BLaER1 treated with 17β-estradiol and CSF1 and Interleukin-3, amounts not matched to agents 10 nM and 100 nM (cell line): ENCODE results near the gene FNDC3B.

ENCODE experiments used
- H3K27ac ChIP-seq, 11 experiments: shearing (Covaris generic); formaldehyde crosslinking; 2 replicates each; pipeline ENCODE4 v1.8.1; 2022
- H3K27me3 ChIP-seq, 11 experiments: shearing (Covaris generic); formaldehyde crosslinking; 2 replicates each; pipeline ENCODE4 v1.8.1; 2022
- H3K36me3 ChIP-seq, 11 experiments: shearing (Covaris generic); formaldehyde crosslinking; 2 replicates each; pipeline ENCODE4 v1.8.1; 2022
- H3K4me1 ChIP-seq, 10 experiments: shearing (Covaris generic); formaldehyde crosslinking; 2 replicates each; pipeline ENCODE4 v1.8.1; 2022
- H3K4me2 ChIP-seq, 11 experiments: shearing (Covaris generic); formaldehyde crosslinking; 2 replicates each; pipeline ENCODE4 v1.8.1; 2022
- H3K4me3 ChIP-seq, 10 experiments: shearing (Covaris generic); formaldehyde crosslinking; 2 replicates each; pipeline ENCODE4 v1.8.1; 2022
- H3K9ac ChIP-seq, 11 experiments: shearing (Covaris generic); formaldehyde crosslinking; 2 replicates each; pipeline ENCODE4 v1.8.1; 2022
- H3K9me3 ChIP-seq, 11 experiments: shearing (Covaris generic); formaldehyde crosslinking; replicated peaks in 1 of 11; 2 replicates each; pipeline ENCODE4 v1.8.1; 2022
- H4K20me1 ChIP-seq, 11 experiments: shearing (Covaris generic); formaldehyde crosslinking; 2 replicates each; pipeline ENCODE4 v1.8.1; 2022
- Cebpa-rat ChIP-seq, 11 experiments: shearing (Covaris generic); IDR thresholded peaks; 2 replicates each; pipeline ENCODE4 v1.8.1; 2022

Gene FNDC3B

GRCh38 chr3:172305552-172305951 lies 266.2 kb downstream of the FNDC3B start:
- H4K20me1 ChIP-seq, result 0 out of 22 replicates have a peak, but pooled peaks cover 0 to 8% (median 0%) of the 10 kb centered on the region in 11 experiments
- no peak overlapping the region for H3K9ac ChIP-seq
- H3K36me3 ChIP-seq, result peaks cover 43 to 98% (median 68%) of the 10 kb centered on the region in 11 experiments
- H3K9me3 ChIP-seq, result no peaks in the 10 kb centered on the region
- peaks cover 0 to 18% (median 0%) of the 10 kb centered on the region in 10 experiments; a peak in 6 of 20 replicates for H3K4me1 ChIP-seq
- H3K27ac ChIP-seq, result no peak overlapping the region
- no peaks in the 10 kb centered on the region for H3K27me3 ChIP-seq
- H3K4me2 ChIP-seq, result no peak overlapping the region
- no peak for TF ChIP-seq Cebpa-rat (IDR thresholded peaks at IDR 0.05)
- H3K4me3 ChIP-seq, result no peak overlapping the region

GRCh38 chr3:172305974-172306373 lies 266.6 kb downstream of the FNDC3B start:
- no peak overlapping the region for H3K27ac ChIP-seq
- no peak overlapping the region for H3K4me2 ChIP-seq
- 0 out of 22 replicates have a peak, but pooled peaks cover 0 to 8% (median 0%) of the 10 kb centered on the region in 11 experiments for H4K20me1 ChIP-seq
- H3K36me3 ChIP-seq, result peaks cover 44 to 98% (median 68%) of the 10 kb centered on the region in 11 experiments
- H3K4me1 ChIP-seq, result peaks cover 0 to 20% (median 0%) of the 10 kb centered on the region in 10 experiments; a peak in 6 of 20 replicates
- H3K4me3 ChIP-seq, result no peak overlapping the region
- no peaks in the 10 kb centered on the region for H3K9me3 ChIP-seq
- no peak for TF ChIP-seq Cebpa-rat (IDR thresholded peaks at IDR 0.05)
- no peak overlapping the region for H3K9ac ChIP-seq
- H3K27me3 ChIP-seq, result no peaks in the 10 kb centered on the region

GRCh38 chr3:172307141-172307560 lies 267.8 kb downstream of the FNDC3B start:
- Histone ChIP-seq H3K27ac (no peak overlapping the region), H3K9ac (no peak overlapping the region), H3K27me3 (no peaks in the 10 kb centered on the region), H3K4me1 (peaks cover 0 to 22% (median 0%) of the 10 kb centered on the region in 10 experiments; a peak in 6 of 20 replicates), H3K9me3 (no peaks in the 10 kb centered on the region), H4K20me1 (0 out of 22 replicates have a peak, but pooled peaks cover 0 to 8% (median 0%) of the 10 kb centered on the region in 11 experiments), H3K4me2 (no peak overlapping the region), H3K4me3 (no peak overlapping the region), H3K36me3 (peaks cover 46 to 98% (median 69%) of the 10 kb centered on the region in 11 experiments)
- TF ChIP-seq Cebpa-rat (IDR thresholded peaks at IDR 0.05), result no peak

GRCh38 chr3:172309059-172309458 lies 269.7 kb downstream of the FNDC3B start:
- Histone ChIP-seq H3K4me3 (no peak overlapping the region), H3K4me1 (peaks cover 0 to 32% (median 0%) of the 10 kb centered on the region in 10 experiments; a peak in 6 of 20 replicates), H3K27ac (peak overlapping the region in 1 of 11 experiments; percentile 36; a peak in 1 of 22 replicates), H3K9me3 (no peaks in the 10 kb centered on the region), H3K27me3 (no peaks in the 10 kb centered on the region), H3K9ac (no peak overlapping the region; a peak in 1 of 22 replicates), H4K20me1 (0 out of 22 replicates have a peak, but pooled peaks cover 0 to 8% (median 0%) of the 10 kb centered on the region in 11 experiments), H3K36me3 (peaks cover 65 to 99% (median 83%) of the 10 kb centered on the region in 11 experiments), H3K4me2 (peak overlapping the region in 2 of 11 experiments; percentile 51 to 69; a peak in 1 of 22 replicates)
- no peak for TF ChIP-seq Cebpa-rat (IDR thresholded peaks at IDR 0.05)

- H3K36me3 ChIP-seq, result peaks cover 69 to 100% (median 82%) of the 10 kb centered on the region in 11 experiments
- peaks cover 0 to 36% (median 0%) of the 10 kb centered on the region in 10 experiments; a peak in 6 of 20 replicates for H3K4me1 ChIP-seq
- peak overlapping the region in 1 of 11 experiments; percentile 16; a peak in 1 of 22 replicates for H3K9ac ChIP-seq
- no peak for TF ChIP-seq Cebpa-rat (IDR thresholded peaks at IDR 0.05)
- 0 out of 22 replicates have a peak, but pooled peaks cover 0 to 8% (median 0%) of the 10 kb centered on the region in 11 experiments for H4K20me1 ChIP-seq
- H3K9me3 ChIP-seq, result no peaks in the 10 kb centered on the region
- no peak overlapping the region for H3K4me3 ChIP-seq
- H3K27me3 ChIP-seq, result no peaks in the 10 kb centered on the region
- peak overlapping the region in 3 of 11 experiments; percentile 3 to 69 (median 51); a peak in 4 of 22 replicates for H3K4me2 ChIP-seq
- peak overlapping the region in 3 of 11 experiments; percentile 13 to 36 (median 35); a peak in 3 of 22 replicates for H3K27ac ChIP-seq
Observed at GRCh38 chr3:172309741-172310427, 270.5 kb downstream of the FNDC3B start.

GRCh38 chr3:172310428-172310760 lies 271.0 kb downstream of the FNDC3B start:
- TF ChIP-seq Cebpa-rat (IDR thresholded peaks at IDR 0.05), result no peak
- Histone ChIP-seq H3K4me2 (peak overlapping the region in 2 of 11 experiments; percentile 51 to 69; a peak in 3 of 22 replicates), H3K4me1 (peaks cover 0 to 41% (median 0%) of the 10 kb centered on the region in 10 experiments; a peak in 6 of 20 replicates), H3K9ac (no peak overlapping the region; a peak in 1 of 22 replicates), H4K20me1 (0 out of 22 replicates have a peak, but pooled peaks cover 0 to 8% (median 0%) of the 10 kb centered on the region in 11 experiments), H3K9me3 (no peaks in the 10 kb centered on the region), H3K27me3 (no peaks in the 10 kb centered on the region), H3K27ac (peak overlapping the region in 1 of 11 experiments; percentile 30; a peak in 1 of 22 replicates), H3K36me3 (peaks cover 69 to 99% (median 86%) of the 10 kb centered on the region in 11 experiments), H3K4me3 (no peak overlapping the region)

GRCh38 chr3:172311217-172311616 lies 271.8 kb downstream of the FNDC3B start:
- Histone ChIP-seq H3K27ac (no peak overlapping the region), H3K27me3 (no peaks in the 10 kb centered on the region), H3K4me2 (no peak overlapping the region), H3K4me3 (no peak overlapping the region), H3K36me3 (peaks cover 72 to 98% (median 89%) of the 10 kb centered on the region in 11 experiments), H3K9ac (no peak overlapping the region), H4K20me1 (0 out of 22 replicates have a peak, but pooled peaks cover 0 to 8% (median 0%) of the 10 kb centered on the region in 11 experiments), H3K9me3 (no peaks in the 10 kb centered on the region), H3K4me1 (peaks cover 0 to 49% (median 0%) of the 10 kb centered on the region in 10 experiments; a peak in 7 of 20 replicates)
- TF ChIP-seq Cebpa-rat (IDR thresholded peaks at IDR 0.05), result no peak

- no peak overlapping the region for H3K4me3 ChIP-seq
- no peaks in the 10 kb centered on the region for H3K9me3 ChIP-seq
- no peak for TF ChIP-seq Cebpa-rat (IDR thresholded peaks at IDR 0.05)
- H3K27ac ChIP-seq, result no peak overlapping the region
- H3K4me1 ChIP-seq, result peaks cover 0 to 57% (median 0%) of the 10 kb centered on the region in 10 experiments; a peak in 7 of 20 replicates
- H3K9ac ChIP-seq, result no peak overlapping the region
- H3K27me3 ChIP-seq, result no peaks in the 10 kb centered on the region
- no peak overlapping the region for H3K4me2 ChIP-seq
- H3K36me3 ChIP-seq, result peaks cover 65 to 98% (median 85%) of the 10 kb centered on the region in 11 experiments
- 0 out of 22 replicates have a peak, but pooled peaks cover 0 to 8% (median 0%) of the 10 kb centered on the region in 11 experiments for H4K20me1 ChIP-seq
Observed at GRCh38 chr3:172312001-172312400, 272.6 kb downstream of the FNDC3B start.

GRCh38 chr3:172312711-172313110 lies 273.3 kb downstream of the FNDC3B start:
- peaks cover 0 to 64% (median 5%) of the 10 kb centered on the region in 10 experiments; a peak in 16 of 20 replicates for H3K4me1 ChIP-seq
- no peaks in the 10 kb centered on the region for H3K9me3 ChIP-seq
- H3K27me3 ChIP-seq, result no peaks in the 10 kb centered on the region
- no peak overlapping the region for H3K9ac ChIP-seq
- no peak overlapping the region for H3K27ac ChIP-seq
- 0 out of 22 replicates have a peak, but pooled peaks cover 0 to 8% (median 0%) of the 10 kb centered on the region in 11 experiments for H4K20me1 ChIP-seq
- H3K4me2 ChIP-seq, result no peak overlapping the region
- H3K36me3 ChIP-seq, result peaks cover 63 to 96% (median 80%) of the 10 kb centered on the region in 11 experiments
- H3K4me3 ChIP-seq, result no peak overlapping the region
- no peak for TF ChIP-seq Cebpa-rat (IDR thresholded peaks at IDR 0.05)
